Osteocyte (in vitro differentiated cells): ENCODE measurements around the gene AMPD3. TPM values are rescaled to one million over a fixed set of nuclear protein-coding genes. Genes with fewer than 3 reads are reported as not detected.
A peak's percentile ranks its signal among the peaks of the same experiment; 100 is the strongest.

Experiments
- DNase-seq: peaks from one replicate; pipeline ENCODE4 v3.0.0; 2021; ENCODE audit warnings: mixed read lengths; ENCODE audit not compliant: unreplicated experiment; ENCODE audit errors: extremely low spot score
- H3K27ac Mint-ChIP-seq: one replicate; pipeline ENCODE4 v1.8.0; 2021; ENCODE audit warnings: mild to moderate bottlenecking, mixed read lengths; ENCODE audit not compliant: unreplicated experiment
- H3K27me3 Mint-ChIP-seq: one replicate; pipeline ENCODE4 v1.8.0; 2021; ENCODE audit warnings: mixed read lengths; ENCODE audit not compliant: unreplicated experiment
- H3K36me3 Mint-ChIP-seq: one replicate; pipeline ENCODE4 v1.8.0; 2021; ENCODE audit warnings: mixed read lengths; ENCODE audit not compliant: unreplicated experiment
- H3K4me1 Mint-ChIP-seq: one replicate; pipeline ENCODE4 v1.8.0; 2021; ENCODE audit warnings: mixed read lengths; ENCODE audit not compliant: unreplicated experiment
- H3K4me3 Mint-ChIP-seq: one replicate; pipeline ENCODE4 v1.8.0; 2021; ENCODE audit warnings: mild to moderate bottlenecking, moderate library complexity, mixed read lengths; ENCODE audit not compliant: unreplicated experiment
- H3K9me3 Mint-ChIP-seq: one replicate; pipeline ENCODE4 v1.8.0; 2021; ENCODE audit warnings: mixed read lengths; ENCODE audit not compliant: unreplicated experiment
- CTCF ChIP-seq: fragments of 200-600 bp; sonication (generic); IDR thresholded peaks from 2 replicates; pipeline ENCODE4 v1.5.0; 2021; ENCODE audit warnings: antibody characterized with exemption, mild to moderate bottlenecking, moderate library complexity
- total RNA-seq: library from RNA; stranded (reverse); gene quantifications from 2 replicates; pipeline ENCODE4 v1.2.1, GENCODE V29; 2021

Gene AMPD3
- total RNA-seq, 1 donor from 2014 or later = 5.3 TPM

- Mint-ChIP-seq H3K27me3 (no peaks in the 10 kb centered on the region), H3K4me1 (peaks cover 14% of the 10 kb centered on the region), H3K4me3 (no peak overlapping the region), H3K36me3 (peaks cover 4% of the 10 kb centered on the region), H3K27ac (no peak overlapping the region), H3K9me3 (no peaks in the 10 kb centered on the region)
- no peak for TF ChIP-seq CTCF
- DNase-seq = peak; percentile 67
Measured at GRCh38 chr11:10499874-10500601, 45.0 kb downstream of the AMPD3 start.

- TF ChIP-seq CTCF = no peak
- Mint-ChIP-seq H3K27ac (no peak overlapping the region), H3K4me3 (no peak overlapping the region), H3K4me1 (peaks cover 16% of the 10 kb centered on the region), H3K9me3 (no peaks in the 10 kb centered on the region), H3K27me3 (no peaks in the 10 kb centered on the region), H3K36me3 (peaks cover 4% of the 10 kb centered on the region)
- peak; percentile 76 for DNase-seq
Measured at GRCh38 chr11:10500757-10501684, 46.0 kb downstream of the AMPD3 start.

- Mint-ChIP-seq H3K27me3 (no peaks in the 10 kb centered on the region), H3K9me3 (no peaks in the 10 kb centered on the region), H3K36me3 (peaks cover 4% of the 10 kb centered on the region), H3K4me1 (peaks cover 16% of the 10 kb centered on the region), H3K27ac (no peak overlapping the region), H3K4me3 (no peak overlapping the region)
- TF ChIP-seq CTCF = no peak
- DNase-seq = peak; percentile 51
Measured at GRCh38 chr11:10502065-10502680, 47.1 kb downstream of the AMPD3 start.

GRCh38 chr11:10502770-10503169 is 47.7 kb downstream of the AMPD3 start:
- Mint-ChIP-seq H3K36me3 (peaks cover 4% of the 10 kb centered on the region), H3K4me1 (peaks cover 16% of the 10 kb centered on the region), H3K27ac (no peak overlapping the region), H3K9me3 (no peaks in the 10 kb centered on the region), H3K4me3 (no peak overlapping the region), H3K27me3 (no peaks in the 10 kb centered on the region)
- DNase-seq = no peak
- TF ChIP-seq CTCF = no peak
